HCT116 (cell line): ENCODE data around the gene ALK. TPM values are rescaled to one million over a fixed set of nuclear protein-coding genes. Genes with fewer than 3 reads are reported as not detected.

Experiments
- ATAC-seq: fragments of 200-7000 bp; cut with Tn5 transposase; 2 replicates; pipeline ENCODE4 v1.9.1; 2020; ENCODE audit warnings: mild to moderate bottlenecking, moderate library complexity
- BruUV-seq: library from RNA; stranded (reverse); fragments of 400-500 nt; replicated peaks from 2 replicates; lab custom pipeline; 2021; lab: Mats Ljungman, UMichigan
- CTCF ChIA-PET: fragments of 300-600 bp; sonication (Branson Sonifier 250); formaldehyde crosslinking; loops from one replicate; lab custom pipeline; 2021; ENCODE audit warnings: antibody characterized with exemption; lab: Charles Lee
- POLR2A ChIA-PET: fragments of 300-600, 350-600 bp; sonication (Branson Sonifier 250); formaldehyde crosslinking; loops from one replicate; lab custom pipeline; 2021; ENCODE audit warnings: antibody characterized with exemption; lab: Charles Lee
- RAD21 ChIA-PET, 2 experiments: fragments of 300-600 bp; sonication (Branson Sonifier 250); formaldehyde crosslinking; loops; one replicate each; lab custom pipeline; 2023; ENCODE audit warnings: low total read pairs in 2 of 2; ENCODE audit not compliant: uncharacterized antibody in 2 of 2, unreplicated experiment in 2 of 2, low non-redundant PET in 1 of 2; lab: Charles Lee
- DNase-seq: peaks from one replicate; pipeline ENCODE4 v3.0.0-alpha.2; 2010; ENCODE audit warnings: low read depth, low spot score
- H2AFZ ChIP-seq: fragments of 200-600 bp; shearing (Covaris generic), sonication (generic); 2 replicates; pipeline ENCODE4 v1.6.1; 2017; ENCODE audit warnings: low read depth, mixed run types, mixed read lengths, antibody characterized with exemption, low read length; ENCODE audit not compliant: poor library complexity, severe bottlenecking
- H3K27ac ChIP-seq: 2 replicates; pipeline ENCODE4 v1.5.1; 2012; ENCODE audit warnings: low read depth, low read length
- H3K27me3 ChIP-seq: fragments of 200-600 bp; sonication (generic); 2 replicates; pipeline ENCODE4 v1.6.1; 2016; ENCODE audit warnings: mixed run types, low read length, mixed read lengths; ENCODE audit not compliant: insufficient read depth
- H3K36me3 ChIP-seq, 2 experiments: fragments of 200-500 bp in 1 of 2; fragments of 200-600 bp in 1 of 2; sonication (Bioruptor generic) in 1 of 2; sonication (generic) in 1 of 2; 2 replicates each; pipeline versions ENCODE4 v1.5.1 to v1.6.1; 2014 to 2016; ENCODE audit warnings: low read length in 2 of 2, inconsistent platforms in 1 of 2, mixed read lengths in 1 of 2, mixed run types in 1 of 2; ENCODE audit not compliant: insufficient read depth in 2 of 2, control insufficient read depth in 1 of 2
- H3K4me1 ChIP-seq, 2 experiments: fragments of 200-600 bp in 1 of 2; sonication (generic) in 1 of 2; 2 replicates each; pipeline versions ENCODE4 v1.5.1 to v1.6.1; 2012 to 2017; ENCODE audit warnings: low read length in 2 of 2, inconsistent platforms in 1 of 2, mild to moderate bottlenecking in 1 of 2, mixed read lengths in 1 of 2, mixed run types in 1 of 2, moderate library complexity in 1 of 2; ENCODE audit not compliant: insufficient read depth in 2 of 2, control insufficient read depth in 1 of 2
- H3K4me2 ChIP-seq: fragments of 200-600 bp; sonication (generic); 2 replicates; pipeline ENCODE4 v1.6.1; 2017; ENCODE audit warnings: mixed run types, low read length, mixed read lengths
- H3K4me3 ChIP-seq, 2 experiments: fragments of 200-600 bp in 1 of 2; sonication (generic) in 1 of 2; replicated peaks in 1 of 2; 2 replicates each; pipeline ENCODE4 v1.5.1; 2011 to 2016; ENCODE audit warnings: low read length in 2 of 2, control low read depth in 1 of 2, low read depth in 1 of 2, mild to moderate bottlenecking in 1 of 2, mixed read lengths in 1 of 2, mixed run types in 1 of 2
- H3K79me2 ChIP-seq: fragments of 200-600 bp; sonication (generic); 2 replicates; pipeline ENCODE4 v1.6.1; 2017; ENCODE audit warnings: mild to moderate bottlenecking, mixed run types, low read length, moderate library complexity, mixed read lengths; ENCODE audit not compliant: insufficient read depth
- H3K9ac ChIP-seq: fragments of 200-600 bp; sonication (generic); 2 replicates; pipeline ENCODE4 v1.6.1; 2016; ENCODE audit warnings: low read length, mixed read lengths
- H3K9me2 ChIP-seq: fragments of 200-600 bp; sonication (generic), shearing (Covaris generic); 2 replicates; pipeline ENCODE4 v1.6.1; 2017; ENCODE audit warnings: mixed run types, mild to moderate bottlenecking, moderate library complexity; ENCODE audit not compliant: insufficient read depth
- H3K9me3 ChIP-seq, 2 experiments: fragments of 200-500 bp in 1 of 2; fragments of 200-600 bp in 1 of 2; sonication (Bioruptor generic) in 1 of 2; sonication (generic) in 1 of 2; 2 replicates each; pipeline ENCODE4 v1.6.1; 2014 to 2017; ENCODE audit warnings: low read length in 2 of 2, mixed read lengths in 2 of 2, inconsistent platforms in 1 of 2, low read depth in 1 of 2, mild to moderate bottlenecking in 1 of 2, mixed run types in 1 of 2, moderate library complexity in 1 of 2; ENCODE audit not compliant: control insufficient read depth in 1 of 2, insufficient read depth in 1 of 2
- H4K20me1 ChIP-seq: fragments of 200-600 bp; sonication (generic), shearing (Covaris generic); 2 replicates; pipeline ENCODE4 v1.6.1; 2017; ENCODE audit warnings: mixed run types, mild to moderate bottlenecking, moderate library complexity; ENCODE audit not compliant: insufficient read depth
- EGR1 ChIP-seq: IDR thresholded peaks from 2 replicates; pipeline ENCODE4 v1.6.1; 2012; ENCODE audit warnings: low read depth
- ELF1 ChIP-seq: IDR thresholded peaks from 2 replicates; pipeline ENCODE4 v1.6.1; 2012; ENCODE audit warnings: low read depth, borderline replicate concordance
- EZH2 ChIP-seq: fragments of 200-600 bp; sonication (generic); IDR thresholded peaks from 2 replicates; pipeline ENCODE4 v1.6.1; 2017; ENCODE audit warnings: antibody characterized with exemption, mixed run types
- EZH2phosphoT487 ChIP-seq: fragments of 200-600 bp; IDR thresholded peaks from 2 replicates; pipeline ENCODE4 v1.6.1; 2018; ENCODE audit warnings: antibody characterized with exemption, borderline replicate concordance
- FOSL1 ChIP-seq: IDR thresholded peaks from 2 replicates; pipeline ENCODE4 v1.6.1; 2012; ENCODE audit warnings: low read depth
- POLR2A ChIP-seq: IDR thresholded peaks from 2 replicates; pipeline ENCODE4 v1.7.0; 2011; ENCODE audit warnings: borderline replicate concordance; ENCODE audit not compliant: insufficient read depth, insufficient read length; ENCODE audit errors: extremely low read depth
- RAD21 ChIP-seq: IDR thresholded peaks from 2 replicates; pipeline ENCODE4 v1.6.1; 2012; ENCODE audit warnings: low read depth, mild to moderate bottlenecking
- SIN3A ChIP-seq: IDR thresholded peaks from 2 replicates; pipeline ENCODE4 v1.6.1; 2012; ENCODE audit warnings: low read depth
- SP1 ChIP-seq: IDR thresholded peaks from 2 replicates; pipeline ENCODE4 v1.6.1; 2012; ENCODE audit warnings: low read depth
- SRF ChIP-seq: IDR thresholded peaks from 2 replicates; pipeline ENCODE4 v1.6.1; 2012; ENCODE audit warnings: low read depth
- TCF7L2 ChIP-seq: IDR thresholded peaks from 2 replicates; pipeline ENCODE4 v1.7.0; 2011; ENCODE audit warnings: borderline replicate concordance, inconsistent platforms; ENCODE audit not compliant: insufficient read depth, insufficient read length; ENCODE audit errors: extremely low read depth
- ZFX ChIP-seq: fragments of 450-650 bp; IDR thresholded peaks from 2 replicates; pipeline ENCODE4 v1.6.1; 2017
- ZNF274 ChIP-seq: fragments of 200-500 bp; sonication (Bioruptor generic); IDR thresholded peaks from 2 replicates; pipeline ENCODE4 v1.6.1; 2014; ENCODE audit warnings: mild to moderate bottlenecking, low read depth, low read length, inconsistent platforms
- intact Hi-C: fragments of 100-400 bp; cut with micrococcal nuclease; formaldehyde crosslinking; loops from 2 replicates; pipeline ENCODE4 v1.10.0; 2022
- total RNA-seq: library from RNA; stranded (reverse); gene quantifications from one replicate; pipeline ENCODE4 v1.2.1, GENCODE V29; 2021; ENCODE audit not compliant: unreplicated experiment
- TF ChIP-seq, protein P1 (sequence below), 3 experiments: fragments of 200-600 bp in 1 of 3; sonication (generic) in 1 of 3; IDR thresholded peaks in 2 of 3; conservative IDR thresholded peaks in 1 of 3; 2 replicates each; pipeline ENCODE4 v1.5.1; 2012 to 2017; ENCODE audit warnings: low read depth in 2 of 3, low read length in 2 of 3, antibody characterized with exemption in 1 of 3, borderline replicate concordance in 1 of 3, control low read depth in 1 of 3, mild to moderate bottlenecking in 1 of 3, mixed read lengths in 1 of 3, mixed run types in 1 of 3, moderate library complexity in 1 of 3; ENCODE audit not compliant: insufficient read depth in 1 of 3
- TF ChIP-seq, protein P2 (sequence below): IDR thresholded peaks from 2 replicates; pipeline ENCODE4 v1.6.1; 2012; ENCODE audit warnings: low read depth

ALK gene
- total RNA-seq, 1 experiment from 2014 or later, result not detected

DNA sequence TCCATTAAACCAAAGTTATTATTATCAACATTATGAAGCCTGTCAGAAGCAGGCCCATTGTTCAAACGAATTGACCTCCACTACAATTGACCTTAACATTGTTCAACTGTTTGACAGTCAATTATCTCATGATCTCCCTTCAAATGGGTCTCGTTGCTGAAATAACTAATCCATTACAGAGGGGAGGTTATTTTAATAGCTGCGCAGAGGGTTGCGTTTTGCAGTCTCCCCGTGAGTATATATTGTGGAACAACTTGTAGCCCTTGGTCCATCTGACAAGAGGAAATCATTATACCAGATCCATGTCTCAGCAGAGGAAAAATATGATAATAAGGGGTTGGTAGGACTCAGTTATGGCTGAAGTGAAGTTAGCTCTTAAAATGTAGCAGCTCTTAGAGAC is 159.1 kb downstream of the ALK start:
- H3K79me2 ChIP-seq, result no peaks in the 10 kb centered on the region
- H3K9ac ChIP-seq, result no peak overlapping the region
- DNase-seq, result no peak
- ChIA-PET RAD21 (no interaction called here), POLR2A (no interaction called here), CTCF (no interaction called here)
- peaks cover 38% of the 10 kb centered on the region; the same call in 1 of the 2 replicates for H3K27me3 ChIP-seq
- no peak overlapping the region for H2AFZ ChIP-seq
- no peaks in the 10 kb centered on the region for H3K36me3 ChIP-seq
- no peaks in the 10 kb centered on the region for H3K9me3 ChIP-seq
- intact Hi-C loops, result no loop called here
- TF ChIP-seq, protein P1, sequence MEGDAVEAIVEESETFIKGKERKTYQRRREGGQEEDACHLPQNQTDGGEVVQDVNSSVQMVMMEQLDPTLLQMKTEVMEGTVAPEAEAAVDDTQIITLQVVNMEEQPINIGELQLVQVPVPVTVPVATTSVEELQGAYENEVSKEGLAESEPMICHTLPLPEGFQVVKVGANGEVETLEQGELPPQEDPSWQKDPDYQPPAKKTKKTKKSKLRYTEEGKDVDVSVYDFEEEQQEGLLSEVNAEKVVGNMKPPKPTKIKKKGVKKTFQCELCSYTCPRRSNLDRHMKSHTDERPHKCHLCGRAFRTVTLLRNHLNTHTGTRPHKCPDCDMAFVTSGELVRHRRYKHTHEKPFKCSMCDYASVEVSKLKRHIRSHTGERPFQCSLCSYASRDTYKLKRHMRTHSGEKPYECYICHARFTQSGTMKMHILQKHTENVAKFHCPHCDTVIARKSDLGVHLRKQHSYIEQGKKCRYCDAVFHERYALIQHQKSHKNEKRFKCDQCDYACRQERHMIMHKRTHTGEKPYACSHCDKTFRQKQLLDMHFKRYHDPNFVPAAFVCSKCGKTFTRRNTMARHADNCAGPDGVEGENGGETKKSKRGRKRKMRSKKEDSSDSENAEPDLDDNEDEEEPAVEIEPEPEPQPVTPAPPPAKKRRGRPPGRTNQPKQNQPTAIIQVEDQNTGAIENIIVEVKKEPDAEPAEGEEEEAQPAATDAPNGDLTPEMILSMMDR (IDR thresholded peaks at IDR 0.05 in 2 of 3, conservative IDR thresholded peaks at IDR 0.05 in 1 of 3; ENCODE audit: borderline replicate concordance in 1 of 3, insufficient read depth in 1 of 3, low read depth in 2 of 3, low read length in 2 of 3), result no peak
- no peak for TF ChIP-seq EGR1
- no peak for TF ChIP-seq SP1
- no peak for TF ChIP-seq ZFX
- no peak for TF ChIP-seq ZNF274
- H4K20me1 ChIP-seq, result no peaks in the 10 kb centered on the region
- H3K4me3 ChIP-seq, result no peak overlapping the region
- no peak for ATAC-seq
- no TSS peak for BruUV-seq
- H3K9me2 ChIP-seq, result no peaks in the 10 kb centered on the region
- no peak overlapping the region for H3K27ac ChIP-seq
- H3K4me1 ChIP-seq, result no peaks in the 10 kb centered on the region
- no peak overlapping the region for H3K4me2 ChIP-seq

DNA sequence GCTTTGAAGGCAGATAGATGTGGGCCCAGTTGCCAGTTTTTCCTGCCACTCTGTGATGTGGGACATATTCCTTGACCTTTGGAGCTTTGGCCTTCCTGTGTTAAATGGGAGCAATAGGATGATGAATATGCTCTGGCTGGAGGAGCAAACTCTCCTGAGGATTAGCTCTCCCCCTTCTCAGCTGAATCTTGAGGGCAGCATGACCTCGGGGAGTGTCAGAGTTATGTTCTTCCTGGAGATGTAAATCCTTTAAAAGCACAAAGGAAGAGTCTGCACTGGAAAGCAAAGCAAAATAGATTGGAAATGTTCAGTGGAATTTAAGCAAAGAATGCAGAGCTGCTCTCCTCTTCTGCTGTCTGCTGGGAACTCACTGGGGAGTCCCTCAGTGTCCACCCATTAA is 160.1 kb downstream of the ALK start:
- Histone ChIP-seq H3K27ac (no peak overlapping the region), H3K4me3 (no peak overlapping the region), H3K79me2 (no peaks in the 10 kb centered on the region), H3K4me1 (no peaks in the 10 kb centered on the region), H3K9me3 (no peaks in the 10 kb centered on the region), H3K9me2 (no peaks in the 10 kb centered on the region), H3K9ac (no peak overlapping the region), H3K27me3 (peaks cover 44% of the 10 kb centered on the region; the same call in 1 of the 2 replicates), H3K36me3 (no peaks in the 10 kb centered on the region), H2AFZ (no peak overlapping the region), H4K20me1 (no peaks in the 10 kb centered on the region), H3K4me2 (no peak overlapping the region)
- CTCF ChIA-PET, result no interaction called here
- DNase-seq (no peak), ATAC-seq (no peak)
- BruUV-seq, result no TSS peak
- RAD21 ChIA-PET, result no interaction called here
- intact Hi-C loops, result no loop called here
- POLR2A ChIA-PET, result no interaction called here
- TF ChIP-seq EZH2 (no peak), FOSL1 (no peak), SIN3A (no peak), SRF (no peak), RAD21 (no peak), EGR1 (no peak), EZH2phosphoT487 (no peak), ELF1 (no peak), TCF7L2 (no peak), POLR2A (no peak)
- TF ChIP-seq, protein P2, sequence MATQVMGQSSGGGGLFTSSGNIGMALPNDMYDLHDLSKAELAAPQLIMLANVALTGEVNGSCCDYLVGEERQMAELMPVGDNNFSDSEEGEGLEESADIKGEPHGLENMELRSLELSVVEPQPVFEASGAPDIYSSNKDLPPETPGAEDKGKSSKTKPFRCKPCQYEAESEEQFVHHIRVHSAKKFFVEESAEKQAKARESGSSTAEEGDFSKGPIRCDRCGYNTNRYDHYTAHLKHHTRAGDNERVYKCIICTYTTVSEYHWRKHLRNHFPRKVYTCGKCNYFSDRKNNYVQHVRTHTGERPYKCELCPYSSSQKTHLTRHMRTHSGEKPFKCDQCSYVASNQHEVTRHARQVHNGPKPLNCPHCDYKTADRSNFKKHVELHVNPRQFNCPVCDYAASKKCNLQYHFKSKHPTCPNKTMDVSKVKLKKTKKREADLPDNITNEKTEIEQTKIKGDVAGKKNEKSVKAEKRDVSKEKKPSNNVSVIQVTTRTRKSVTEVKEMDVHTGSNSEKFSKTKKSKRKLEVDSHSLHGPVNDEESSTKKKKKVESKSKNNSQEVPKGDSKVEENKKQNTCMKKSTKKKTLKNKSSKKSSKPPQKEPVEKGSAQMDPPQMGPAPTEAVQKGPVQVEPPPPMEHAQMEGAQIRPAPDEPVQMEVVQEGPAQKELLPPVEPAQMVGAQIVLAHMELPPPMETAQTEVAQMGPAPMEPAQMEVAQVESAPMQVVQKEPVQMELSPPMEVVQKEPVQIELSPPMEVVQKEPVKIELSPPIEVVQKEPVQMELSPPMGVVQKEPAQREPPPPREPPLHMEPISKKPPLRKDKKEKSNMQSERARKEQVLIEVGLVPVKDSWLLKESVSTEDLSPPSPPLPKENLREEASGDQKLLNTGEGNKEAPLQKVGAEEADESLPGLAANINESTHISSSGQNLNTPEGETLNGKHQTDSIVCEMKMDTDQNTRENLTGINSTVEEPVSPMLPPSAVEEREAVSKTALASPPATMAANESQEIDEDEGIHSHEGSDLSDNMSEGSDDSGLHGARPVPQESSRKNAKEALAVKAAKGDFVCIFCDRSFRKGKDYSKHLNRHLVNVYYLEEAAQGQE, result no peak
